ENCODE measurements around the gene SGPL1.
A peak's percentile ranks its signal among the peaks of the same experiment; 100 is the strongest.
"Not testable (repeated sequence)": the region's sequence is repeated elsewhere in the genome, so short reads cannot be mapped to it uniquely, and the experiment has no call there.

The SGPL1 gene

DNA sequence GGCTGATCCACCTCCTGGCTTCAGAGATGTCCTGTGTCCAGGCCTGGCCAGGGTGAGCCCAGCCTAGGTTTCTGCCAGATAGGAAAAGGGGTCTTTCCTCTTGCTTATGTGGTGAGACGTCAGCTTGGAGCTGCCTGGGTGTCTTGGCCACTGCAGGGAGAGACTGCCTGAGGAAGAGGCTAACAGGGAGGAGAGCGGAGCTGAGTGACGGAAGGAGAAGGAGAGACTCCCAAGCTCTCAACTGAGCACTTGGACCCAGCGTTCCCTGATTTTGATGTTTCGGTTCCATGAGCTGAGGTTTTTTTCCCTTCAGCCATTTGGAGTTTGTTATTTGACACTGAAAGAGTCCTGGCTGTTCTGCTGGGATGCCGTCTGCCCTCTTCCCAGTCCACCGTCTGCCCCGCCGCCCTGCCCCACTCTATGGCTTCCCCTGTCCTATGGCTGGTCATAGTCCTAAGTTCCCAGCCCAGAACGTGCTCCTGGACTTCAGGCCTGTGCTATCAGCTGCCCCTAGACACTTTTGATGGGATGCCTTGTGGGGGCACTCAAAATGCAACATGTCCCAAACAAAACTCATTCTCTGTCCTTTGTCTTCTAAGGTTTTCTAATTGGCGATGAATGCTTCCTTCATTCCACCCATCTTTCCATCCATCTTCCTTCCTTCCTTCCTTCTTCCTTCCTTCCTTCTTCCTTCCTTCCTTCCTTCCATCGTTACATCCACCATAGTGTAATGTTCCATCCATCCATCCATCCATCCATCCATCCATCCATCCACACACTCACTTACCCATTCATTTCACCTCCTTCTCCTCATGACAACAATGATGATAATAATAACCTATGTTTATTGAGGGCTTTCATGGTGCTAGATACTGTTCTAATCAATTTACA lies 92.9 kb downstream of the SGPL1 start:
- DNase-seq = no peak

DNA sequence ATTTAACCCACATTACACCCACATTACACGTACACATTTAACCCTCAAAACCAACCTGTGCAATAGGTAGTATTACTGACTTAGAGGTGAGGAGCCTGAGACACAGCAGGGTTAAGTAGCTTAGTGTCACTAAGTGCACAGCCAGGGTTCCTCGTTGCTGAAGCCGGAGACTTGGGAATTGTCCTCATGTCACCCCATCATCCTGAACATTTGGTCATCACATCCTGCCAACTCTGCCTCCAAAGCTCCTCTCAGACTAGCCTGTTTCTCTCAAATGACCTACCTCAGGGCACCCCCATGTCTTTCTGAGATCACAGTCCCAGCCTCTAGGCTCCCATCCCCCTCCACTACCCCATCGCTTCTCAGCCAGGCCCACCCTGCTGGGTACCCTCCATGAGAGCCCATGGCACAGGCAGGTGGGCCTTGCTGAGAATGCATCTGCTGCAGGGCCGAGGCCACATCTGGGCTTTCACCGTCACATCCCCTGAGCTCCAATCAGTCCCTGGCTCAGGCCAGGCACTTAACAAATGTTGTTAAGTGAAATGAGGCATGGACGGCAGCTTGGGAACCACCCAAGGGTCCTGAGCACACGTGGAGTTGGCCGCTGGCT lies 93.7 kb downstream of the SGPL1 start:
- DNase-seq = no peak

DNA sequence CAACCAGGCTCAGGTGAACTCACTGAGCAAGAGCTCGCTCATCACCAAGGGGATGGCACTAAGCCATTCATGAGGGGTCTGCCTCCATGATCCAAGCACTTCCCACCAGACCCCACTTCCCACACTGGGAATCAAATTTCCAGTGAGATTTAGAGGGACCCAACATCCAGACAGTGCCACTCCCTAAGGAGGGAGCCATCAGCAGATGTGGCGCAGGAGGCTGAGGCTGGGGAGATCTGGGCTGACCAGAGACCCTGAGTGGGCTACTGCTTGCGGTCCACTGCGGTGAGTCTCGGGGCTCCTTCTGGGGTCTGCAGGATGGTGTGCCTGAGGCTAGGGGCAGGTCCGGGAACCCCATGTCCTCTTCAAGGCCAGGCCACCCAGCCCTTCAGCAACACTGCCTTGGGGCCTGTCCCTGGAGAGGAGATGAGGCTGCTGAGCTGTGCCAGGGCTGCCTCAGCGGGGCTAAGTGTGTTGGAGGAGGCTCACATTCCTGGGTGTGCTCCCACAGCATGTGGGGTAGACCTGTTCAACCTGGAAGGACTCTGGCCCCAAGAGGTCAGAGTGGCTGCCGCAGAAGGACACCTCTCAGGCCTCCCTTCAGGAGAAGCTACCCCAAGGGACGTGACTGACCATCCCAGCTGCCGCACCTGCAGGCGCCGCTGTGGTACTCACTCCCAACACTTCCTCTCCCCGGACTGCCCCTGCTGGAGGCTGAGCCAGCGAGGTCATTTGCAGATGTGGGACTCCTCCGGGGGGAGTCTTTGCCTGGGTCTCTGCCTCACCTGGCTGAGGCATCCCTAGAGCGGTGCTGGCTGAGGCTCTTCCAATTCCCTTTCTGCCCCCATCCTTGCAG lies 95.0 kb downstream of the SGPL1 start:
- no peak for DNase-seq

DNA sequence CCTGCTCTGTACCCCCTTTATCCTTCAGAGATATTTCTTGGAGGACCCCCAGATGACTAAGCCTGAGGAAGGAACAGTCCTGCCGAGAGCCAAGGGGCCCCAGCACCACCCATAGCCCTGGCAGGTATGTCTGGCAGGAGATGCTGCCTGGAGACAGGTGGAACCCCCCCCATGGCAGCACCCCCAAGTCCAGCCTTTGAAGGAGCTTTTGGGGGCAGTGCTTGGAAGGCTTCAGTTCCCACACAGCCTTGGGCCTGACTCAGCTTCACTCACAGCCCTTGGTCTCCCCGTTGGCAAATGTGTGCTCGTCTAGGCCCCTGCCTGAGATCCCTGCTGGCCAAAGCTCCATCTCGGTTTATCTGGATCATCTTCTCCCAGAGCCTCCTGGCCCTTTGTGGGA lies 95.6 kb downstream of the SGPL1 start:
- DNase-seq = no peak

DNA sequence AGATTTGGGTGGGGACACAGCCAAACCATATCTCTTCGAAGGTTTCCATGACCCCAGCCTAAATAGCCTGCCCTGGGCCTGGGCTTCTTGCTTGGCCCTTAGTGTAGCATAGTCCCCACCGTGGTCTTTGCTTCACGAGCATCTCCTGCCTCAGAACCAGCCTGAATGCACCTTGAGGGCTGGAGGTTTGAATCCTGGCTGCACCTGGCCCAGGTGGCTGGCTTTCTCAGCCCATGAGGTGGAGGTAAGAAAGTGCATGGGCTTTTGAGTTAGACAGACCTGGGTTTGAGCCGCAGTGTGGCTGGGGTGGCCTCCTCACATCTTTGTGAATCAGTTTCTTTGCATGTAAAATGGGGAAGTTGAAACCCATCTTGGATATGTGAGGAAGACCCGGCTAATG lies 96.8 kb downstream of the SGPL1 start:
- no peak for DNase-seq

DNA sequence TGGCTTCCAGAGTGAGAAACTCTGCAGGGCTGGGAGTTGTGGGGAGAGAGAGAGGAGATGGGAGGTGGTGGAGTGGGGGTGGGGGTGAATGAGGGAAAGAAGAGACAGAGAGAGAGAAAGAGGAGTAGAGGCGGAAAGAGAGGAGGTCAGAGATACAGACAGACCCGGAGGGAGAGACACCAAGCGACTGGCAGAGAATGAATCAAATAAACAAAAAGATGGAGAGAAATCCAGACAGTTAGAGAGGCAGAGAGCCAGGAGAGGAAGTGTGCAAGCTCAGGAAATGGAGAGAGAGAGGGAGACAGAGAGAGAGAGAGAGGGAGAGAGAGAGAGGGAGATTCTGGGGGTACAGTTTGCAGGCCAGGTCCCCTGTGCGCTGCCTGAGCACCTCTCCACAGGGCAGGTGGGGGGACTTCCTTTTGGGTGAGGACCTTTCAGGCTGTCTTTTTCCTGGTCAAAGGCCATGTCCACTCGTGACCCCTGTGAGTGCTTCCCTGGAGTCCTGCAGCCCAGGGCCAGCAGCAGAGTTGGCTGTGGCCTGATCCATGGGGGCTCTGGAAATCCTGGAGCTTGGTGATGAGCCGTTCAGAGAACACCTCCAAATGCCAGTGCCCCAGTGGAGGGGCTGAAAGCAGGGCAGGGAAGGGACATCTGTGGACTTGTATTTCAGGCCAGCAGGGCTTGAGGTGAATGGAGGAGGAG lies 97.6 kb downstream of the SGPL1 start:
- no peak for DNase-seq

DNA sequence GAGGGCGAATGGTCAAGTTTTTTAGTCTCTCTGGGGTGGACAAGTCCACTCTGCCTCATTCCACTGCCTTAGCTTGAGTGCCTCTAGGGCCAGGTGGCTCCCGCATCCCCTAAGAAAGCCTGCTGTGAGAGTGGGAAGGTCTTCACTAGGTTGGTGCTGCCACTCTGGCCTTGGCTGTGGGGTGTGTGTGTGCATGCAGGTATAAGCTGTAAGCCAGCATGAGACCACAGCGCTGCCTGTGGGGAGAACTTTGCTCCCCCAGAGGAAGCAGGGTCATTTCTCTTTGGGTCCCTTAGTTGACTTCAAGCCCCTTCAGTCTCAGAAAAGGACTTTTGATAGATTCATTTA lies 98.1 kb downstream of the SGPL1 start:
- DNase-seq = no peak

DNA sequence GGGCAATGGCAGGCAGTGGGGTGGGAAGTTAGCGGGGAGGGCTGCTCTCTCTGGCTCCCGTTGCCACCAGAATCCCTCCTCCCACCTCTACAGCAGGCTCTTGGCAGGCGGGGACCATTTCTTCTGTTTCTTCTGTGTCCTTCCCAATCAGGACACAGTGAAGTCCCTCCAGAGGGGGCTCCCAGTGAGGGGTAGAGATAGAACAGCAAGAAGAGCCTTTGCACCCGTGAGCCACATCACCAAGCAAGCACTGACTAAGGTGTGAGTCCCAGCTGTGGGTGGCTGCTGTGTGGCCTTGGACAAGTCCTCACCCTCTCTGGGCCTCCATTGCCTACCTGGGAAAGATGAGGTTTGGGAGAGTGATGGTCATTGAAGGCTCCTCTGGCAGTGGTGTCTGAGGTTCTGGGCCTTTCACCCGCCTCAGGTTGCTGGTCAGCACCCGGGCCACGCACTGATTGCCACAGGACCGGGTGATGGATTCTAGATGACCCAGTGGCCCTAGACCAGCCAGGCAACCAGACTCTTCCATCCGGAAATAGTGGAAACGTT lies 98.6 kb downstream of the SGPL1 start:
- no peak for DNase-seq

DNA sequence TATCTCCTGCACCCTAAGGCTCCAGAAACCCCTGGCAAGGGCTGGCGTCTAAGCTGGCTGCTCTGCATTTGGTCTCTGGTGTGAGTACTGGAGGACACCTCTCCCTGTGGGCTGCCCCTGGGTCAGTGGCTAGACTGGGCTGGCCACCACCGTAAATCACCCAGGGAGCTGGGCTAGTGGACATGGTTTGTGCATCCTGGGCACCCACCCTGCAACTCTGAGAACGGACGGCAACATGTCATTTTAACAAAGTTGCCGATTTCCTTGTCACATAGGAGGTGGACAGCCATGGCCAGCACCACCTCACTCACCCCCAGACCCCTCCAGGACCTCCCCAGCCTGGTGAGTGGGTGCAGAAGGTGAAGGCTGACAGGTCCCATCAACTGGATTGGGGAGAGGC lies 99.5 kb downstream of the SGPL1 start:
- DNase-seq = no peak

DNA sequence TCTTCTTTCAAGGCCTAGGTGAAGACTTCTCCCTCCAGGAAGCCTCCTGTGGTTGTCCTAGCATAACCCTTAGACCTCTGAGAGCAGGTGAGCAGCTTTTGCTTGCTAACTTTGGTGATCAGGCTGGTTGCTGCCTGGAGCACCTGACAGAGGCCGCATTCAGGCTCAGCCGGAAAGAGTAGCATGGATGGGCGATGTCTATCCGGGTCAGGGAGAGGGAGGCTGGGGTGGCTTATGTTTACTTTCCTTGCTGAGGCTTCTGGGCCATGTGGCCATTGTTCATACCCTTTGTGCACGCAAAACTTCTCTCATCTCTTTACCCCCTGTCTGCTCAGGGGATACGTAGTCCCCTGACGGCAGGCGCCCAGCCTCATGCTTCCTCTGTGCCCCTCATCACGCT lies 100.1 kb downstream of the SGPL1 start:
- no peak for DNase-seq

DNA sequence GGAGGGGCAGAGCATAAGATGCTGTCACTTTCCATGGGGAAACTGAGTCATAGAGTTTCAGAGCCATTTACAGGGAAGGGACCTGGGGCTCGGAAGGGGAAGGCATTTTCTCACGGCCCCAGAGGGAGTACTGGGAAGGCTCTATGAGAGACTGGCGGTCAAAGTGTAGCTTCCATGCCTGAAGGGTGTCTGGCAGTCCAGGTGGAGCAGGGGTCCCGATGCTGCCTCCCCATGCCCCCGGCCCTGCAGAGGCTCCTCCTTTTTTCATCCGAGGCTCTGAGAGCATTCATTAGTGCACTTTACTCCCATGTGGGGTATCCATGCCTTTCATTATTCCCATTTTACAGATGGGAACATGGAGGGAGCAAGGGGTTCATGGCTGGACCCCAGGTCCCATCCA lies 100.5 kb downstream of the SGPL1 start:
- no peak for DNase-seq

DNA sequence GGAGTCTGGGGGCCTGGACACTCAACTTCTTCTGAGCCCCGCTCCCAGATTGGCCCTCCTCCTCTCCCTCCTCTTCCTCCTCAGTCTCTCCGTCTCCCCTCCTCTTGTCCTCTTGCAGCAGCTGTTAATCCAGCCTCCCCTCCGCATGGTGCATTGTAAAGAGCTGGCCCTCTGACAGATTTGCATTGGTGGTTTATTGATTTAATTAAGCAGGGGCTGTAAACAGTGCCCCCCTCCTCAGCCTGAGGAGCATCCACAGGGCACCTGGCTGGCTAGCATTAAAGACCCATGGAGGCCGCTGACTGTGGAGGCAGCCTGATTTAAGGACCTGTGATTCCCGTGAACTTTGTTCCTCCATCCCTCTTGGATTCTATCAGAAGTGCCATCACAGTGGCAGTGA lies 101.5 kb downstream of the SGPL1 start:
- DNase-seq = no peak

DNA sequence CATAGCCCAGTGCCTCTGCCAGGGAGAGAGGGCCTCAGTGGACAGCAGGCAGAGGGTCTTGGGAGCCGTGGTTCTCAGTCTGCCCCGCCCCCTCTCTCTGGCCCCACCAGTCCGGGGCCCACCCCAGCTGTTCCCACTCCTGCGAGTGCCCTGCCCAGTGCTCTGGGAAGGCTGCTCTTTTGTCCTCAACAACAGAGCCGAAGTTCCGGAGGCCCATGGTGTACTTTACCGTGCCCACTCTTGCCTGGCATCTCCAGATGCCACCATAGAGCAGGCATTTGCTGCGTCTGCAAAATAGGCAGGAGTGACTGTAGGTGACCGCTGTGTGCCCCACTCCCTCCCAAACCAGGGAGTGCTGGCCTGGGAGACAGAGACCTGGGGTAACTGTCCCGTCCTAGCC lies 101.9 kb downstream of the SGPL1 start:
- DNase-seq = no peak

DNA sequence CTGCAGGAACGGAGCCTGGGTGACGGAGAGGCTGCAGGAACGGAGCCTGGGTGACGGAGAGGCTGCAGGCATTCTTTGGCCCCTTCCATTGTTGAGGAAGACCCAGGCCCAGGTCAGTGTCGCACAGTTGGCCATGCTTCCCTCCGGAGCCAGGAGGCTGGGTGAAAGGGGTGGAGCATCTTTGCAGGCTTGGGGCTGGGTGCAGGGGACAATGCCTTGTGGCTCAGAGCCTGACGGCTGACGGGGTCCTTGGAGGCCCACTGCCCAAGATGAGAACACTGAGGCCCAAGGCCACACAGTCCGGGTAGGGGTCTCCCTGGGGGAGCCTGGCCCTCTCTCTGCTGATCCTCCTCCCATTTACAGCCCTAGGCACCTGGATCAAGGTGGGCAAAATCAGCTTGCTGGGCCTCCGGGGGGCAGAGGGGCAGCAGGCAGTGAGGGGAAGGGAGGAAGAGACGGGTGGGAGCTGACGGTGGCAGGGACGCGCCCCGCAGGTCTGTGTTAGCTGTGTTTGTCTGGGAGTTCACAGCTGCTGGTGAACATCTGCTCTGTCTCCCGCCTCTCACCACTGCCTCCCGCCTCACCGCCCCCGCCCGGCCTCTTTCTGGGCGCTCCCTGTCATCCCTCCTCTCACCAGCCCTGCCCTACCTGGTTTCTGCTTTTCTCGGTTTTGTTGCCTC lies 103.2 kb downstream of the SGPL1 start:
- DNase-seq = no peak

DNA sequence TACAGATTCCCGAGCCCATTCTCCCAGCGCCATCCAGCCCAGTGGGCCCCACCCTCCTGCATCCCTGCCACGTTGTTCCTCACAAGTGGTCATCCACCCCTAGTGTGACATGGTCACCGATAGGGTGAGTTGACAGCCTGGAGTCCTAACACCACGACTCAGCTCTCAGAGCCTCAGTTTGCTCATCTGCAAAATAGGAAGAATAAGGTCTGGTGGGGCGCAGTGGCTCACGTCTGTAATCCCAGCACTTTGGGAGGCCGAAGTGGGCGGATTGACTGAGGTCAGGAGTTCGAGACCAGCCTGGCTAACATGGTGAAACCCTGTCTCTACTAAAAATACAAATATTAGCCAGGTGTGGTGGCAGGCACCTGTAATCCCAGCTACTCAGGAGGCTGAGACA lies 104.2 kb downstream of the SGPL1 start:
- not testable (repeated sequence) for DNase-seq

DNA sequence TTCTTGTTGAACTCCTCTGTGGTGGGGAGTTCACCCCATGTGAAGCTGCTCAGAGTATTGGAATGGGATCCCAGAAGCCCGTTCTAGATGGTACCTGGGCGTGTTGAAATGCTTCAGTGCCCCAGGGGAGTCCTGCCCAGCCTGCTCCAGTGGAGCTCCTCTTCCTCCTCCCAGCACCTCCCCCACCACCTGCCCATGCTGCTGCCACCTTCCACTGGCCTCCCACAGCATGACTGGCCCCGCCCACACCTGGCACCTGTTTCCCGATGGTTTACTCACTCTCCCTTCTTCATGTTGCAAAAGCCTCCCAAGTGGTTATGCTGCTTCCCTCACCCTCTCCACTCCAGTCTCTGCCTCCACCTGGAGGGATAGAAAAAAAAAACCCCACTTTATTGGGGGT lies 104.8 kb downstream of the SGPL1 start:
- no peak for DNase-seq

DNA sequence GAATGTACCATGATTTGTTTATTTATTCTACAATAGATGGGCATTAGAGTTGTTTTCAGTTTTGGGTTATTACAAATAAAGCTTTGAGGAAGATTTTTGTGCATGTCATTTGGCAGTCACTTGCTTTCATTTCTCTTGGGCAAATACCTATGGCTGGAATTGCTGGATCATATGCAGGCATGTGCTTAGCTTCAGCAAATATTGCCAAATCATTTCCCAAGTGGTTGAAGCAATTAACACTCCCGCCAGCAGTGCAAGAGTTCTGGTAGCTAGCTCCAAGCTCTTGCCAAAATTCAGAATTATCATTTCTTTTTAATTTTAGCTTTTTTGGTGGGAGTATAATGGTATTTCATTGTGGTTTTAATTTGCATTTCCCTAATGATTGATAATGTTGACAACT lies 105.5 kb downstream of the SGPL1 start:
- DNase-seq = no peak

DNA sequence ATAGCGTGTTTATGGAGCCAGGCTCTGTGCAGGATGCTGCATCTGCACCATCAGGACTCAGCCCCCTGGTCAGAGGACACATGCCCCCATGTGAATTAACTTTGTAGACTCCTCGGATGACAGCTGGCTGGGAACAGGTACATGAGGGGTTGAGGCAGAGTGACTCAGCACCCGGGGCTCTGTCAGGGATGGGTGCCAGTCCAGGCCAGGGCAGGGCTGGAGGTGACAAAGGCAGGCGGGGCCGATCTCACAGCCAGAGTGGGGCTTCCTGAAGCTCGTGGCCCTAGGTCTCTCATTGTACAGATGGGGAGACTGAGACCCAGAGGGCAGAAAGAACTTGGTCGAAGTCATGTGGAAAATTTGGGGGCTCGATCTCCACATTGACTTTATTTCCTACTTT lies 107.9 kb downstream of the SGPL1 start:
- DNase-seq = no peak

DNA sequence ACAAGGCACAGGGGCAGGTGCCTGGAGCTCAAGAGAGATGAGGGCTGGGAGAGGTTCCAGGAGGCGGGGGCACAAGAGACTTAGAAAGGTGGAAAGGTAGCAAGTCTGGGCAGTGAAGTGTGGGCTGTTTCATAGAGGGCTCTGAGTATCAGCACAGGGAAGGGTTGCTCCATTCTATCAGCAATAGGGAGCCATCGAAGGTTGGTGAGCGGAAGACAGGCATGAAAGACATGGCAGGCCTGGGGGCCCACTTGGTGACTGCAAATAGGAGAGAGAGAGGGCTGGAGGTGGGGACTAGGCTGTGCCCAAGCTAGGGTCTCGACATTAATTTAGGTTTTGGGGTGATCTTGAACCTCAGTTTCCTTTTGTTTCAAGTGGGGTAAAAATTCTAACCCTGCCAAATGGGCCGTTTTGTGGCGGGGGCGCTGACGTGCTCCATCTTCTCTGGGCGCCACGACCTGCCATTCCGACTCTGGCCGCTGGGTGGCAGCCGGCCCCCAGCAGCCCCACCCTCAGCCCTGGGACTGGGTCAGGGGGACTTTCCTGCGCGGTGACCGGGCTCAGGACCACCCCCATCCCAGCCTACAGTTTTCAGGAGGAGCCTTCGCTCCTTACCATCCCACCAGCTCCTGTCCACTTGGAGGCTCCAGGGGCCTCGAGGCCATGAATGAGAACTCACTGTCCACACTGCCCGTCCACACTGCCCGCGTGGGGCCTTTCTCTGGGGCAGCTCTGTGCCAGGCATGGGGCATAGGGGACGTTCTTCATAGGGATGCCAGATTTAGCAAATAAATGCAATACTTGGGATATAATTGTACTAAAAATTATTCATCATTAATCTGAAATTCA lies 109.9 kb downstream of the SGPL1 start:
- DNase-seq = peak; percentile 49

DNA sequence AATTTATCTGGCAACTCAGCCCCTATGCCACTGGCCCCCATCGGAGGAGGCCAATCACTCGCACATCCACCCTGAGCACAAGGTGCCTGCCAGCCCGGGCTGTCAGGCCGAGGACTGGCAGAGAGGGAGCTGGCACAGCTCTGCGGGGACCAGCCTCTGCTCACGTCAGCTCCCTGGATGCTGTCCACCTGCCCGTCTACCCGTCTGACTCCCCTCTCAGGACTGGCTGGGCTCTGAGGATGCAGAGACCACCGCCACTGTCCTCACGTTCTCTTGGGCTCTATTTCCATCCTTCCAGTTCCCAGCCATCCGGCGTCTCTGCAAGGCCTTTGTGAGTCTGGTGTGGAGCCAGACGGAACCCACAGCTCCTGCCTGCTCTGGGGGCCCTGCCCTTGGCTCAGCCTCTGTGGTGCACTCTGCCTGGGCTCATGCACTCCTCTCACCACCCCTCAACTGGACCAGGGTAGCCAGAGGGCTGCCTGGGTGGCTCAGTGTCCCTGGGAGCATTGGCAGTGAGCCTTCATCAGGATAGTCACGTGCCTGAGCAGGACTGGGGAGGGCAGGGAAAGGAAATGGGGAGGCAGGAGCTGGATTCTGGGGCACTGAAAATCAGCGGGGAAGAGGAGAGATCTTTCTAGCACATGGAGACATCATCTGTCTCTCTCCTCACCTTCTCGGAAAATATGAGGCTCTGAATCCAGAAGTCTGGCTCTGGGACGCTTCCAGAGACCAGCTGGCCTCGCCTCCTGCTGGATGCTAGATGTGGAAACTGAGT lies 110.7 kb downstream of the SGPL1 start:
- DNase-seq = no peak

All from midbrain (tissue), 1 donor.